Fibroblast of villous mesenchyme (primary cell): ENCODE measurements around the gene IL2RA. TPM values are rescaled to one million over a fixed set of nuclear protein-coding genes. Genes with fewer than 3 reads are reported as not detected.
"Not testable (repeated sequence)": the region's sequence is repeated elsewhere in the genome, so short reads cannot be mapped to it uniquely, and the experiment has no call there.

Experiments used
- DNase-seq: peaks from one replicate; pipeline ENCODE4 v3.0.0-alpha.2; 2010; ENCODE audit warnings: low read depth
- H3K4me3 ChIP-seq: 2 replicates; pipeline ENCODE4 v1.5.1; 2011; ENCODE audit warnings: low read depth, mild to moderate bottlenecking, low read length
- CTCF ChIP-seq: IDR thresholded peaks from 2 replicates; pipeline ENCODE4 v1.5.1; 2012; ENCODE audit warnings: low read depth, mild to moderate bottlenecking, low read length; ENCODE audit not compliant: insufficient read depth
- total RNA-seq: library from RNA; depleted of rRNA; stranded (reverse); fragments of >200 nt; gene quantifications from 2 replicates; pipeline ENCODE4 v1.2.3, GENCODE V29; 2012

IL2RA gene
- total RNA-seq, 1 donor = not detected

- H3K4me3 ChIP-seq = no peak overlapping the region
- DNase-seq = peak; percentile 51
- TF ChIP-seq CTCF = no peak
These were observed 3.7 kb upstream of the IL2RA start for GRCh38 chr10:6065835-6066234.

GRCh38 chr10:6065406-6065805 is 3.2 kb upstream of the IL2RA start:
- no peak for TF ChIP-seq CTCF
- H3K4me3 ChIP-seq = no peak overlapping the region
- no peak for DNase-seq

- H3K4me3 ChIP-seq, DNase-seq: not testable (repeated sequence)
These were observed 2.6 kb upstream of the IL2RA start for GRCh38 chr10:6064726-6065125.

- no peak overlapping the region for H3K4me3 ChIP-seq
- DNase-seq = no peak
- TF ChIP-seq CTCF = no peak
These were observed 2.0 kb upstream of the IL2RA start for GRCh38 chr10:6064119-6064518.

- TF ChIP-seq CTCF = no peak
- DNase-seq = no peak
- H3K4me3 ChIP-seq = no peak overlapping the region
These were observed 1.1 kb downstream of the IL2RA start for GRCh38 chr10:6061056-6061455.

GRCh38 chr10:6059506-6059905 is 2.7 kb downstream of the IL2RA start:
- DNase-seq = no peak
- H3K4me3 ChIP-seq = no peak overlapping the region
- TF ChIP-seq CTCF = no peak

- no peak overlapping the region for H3K4me3 ChIP-seq
- no peak for TF ChIP-seq CTCF
- no peak for DNase-seq
These were observed 3.3 kb downstream of the IL2RA start for GRCh38 chr10:6058682-6059475.
